GM18909 (cell line): ENCODE results near the gene NPAS3.

Source experiments
- ATAC-seq: cut with Tn5 transposase; IDR thresholded peaks from one replicate; pipeline ENCODE4 v1.9.1; 2021; ENCODE audit warnings: mild to moderate bottlenecking; ENCODE audit not compliant: unreplicated experiment, poor library complexity

NPAS3 gene

GRCh38 chr14:33404054-33404453, 465.4 kb downstream of the NPAS3 start:
- no peak for ATAC-seq

GRCh38 chr14:33404964-33405574, 466.4 kb downstream of the NPAS3 start:
- ATAC-seq = no peak

GRCh38 chr14:33406766-33407165, 468.1 kb downstream of the NPAS3 start:
- ATAC-seq = no peak

- no peak for ATAC-seq
Observed at GRCh38 chr14:33408291-33408690, 469.6 kb downstream of the NPAS3 start.

GRCh38 chr14:33412450-33412849, 473.8 kb downstream of the NPAS3 start:
- ATAC-seq = no peak

GRCh38 chr14:33413381-33413780, 474.7 kb downstream of the NPAS3 start:
- no peak for ATAC-seq

- no peak for ATAC-seq
Observed at GRCh38 chr14:33414041-33414440, 475.4 kb downstream of the NPAS3 start.

- ATAC-seq = no peak
Observed at GRCh38 chr14:33420051-33420627, 481.5 kb downstream of the NPAS3 start.

GRCh38 chr14:33430414-33431035, 491.8 kb downstream of the NPAS3 start:
- no peak for ATAC-seq

- ATAC-seq = no peak
Observed at GRCh38 chr14:33432407-33433023, 493.8 kb downstream of the NPAS3 start.

- no peak for ATAC-seq
Observed at GRCh38 chr14:33433396-33433795, 494.7 kb downstream of the NPAS3 start.

GRCh38 chr14:33435911-33436689, 497.4 kb downstream of the NPAS3 start:
- no peak for ATAC-seq

GRCh38 chr14:33441633-33442032, 503.0 kb downstream of the NPAS3 start:
- no peak for ATAC-seq

GRCh38 chr14:33444136-33444535, 505.5 kb downstream of the NPAS3 start:
- ATAC-seq = no peak

- ATAC-seq = no peak
Observed at GRCh38 chr14:33449268-33449667, 510.6 kb downstream of the NPAS3 start.

- no peak for ATAC-seq
Observed at GRCh38 chr14:33449703-33450395, 511.2 kb downstream of the NPAS3 start.

GRCh38 chr14:33450416-33450815, 511.7 kb downstream of the NPAS3 start:
- ATAC-seq = no peak

- no peak for ATAC-seq
Observed at GRCh38 chr14:33451211-33451610, 512.5 kb downstream of the NPAS3 start.

GRCh38 chr14:33452995-33453394, 514.3 kb downstream of the NPAS3 start:
- ATAC-seq = no peak

GRCh38 chr14:33454022-33454595, 515.4 kb downstream of the NPAS3 start:
- ATAC-seq = no peak
